Stimulated activated CD8-positive, alpha-beta memory T cell treated with anti-CD3 and anti-CD28 coated beads, Interleukin-2, amount 100 ng/mL, for 48 hours (primary cell): ENCODE results near the gene ATG101.
"Not testable (repeated sequence)": the region's sequence is repeated elsewhere in the genome, so short reads cannot be mapped to it uniquely, and the experiment has no call there.

ENCODE experiments used
- DNase-seq, 2 donors: peaks; one replicate each; pipeline ENCODE4 v3.0.0-alpha.2; 2020; ENCODE audit warnings: low read depth in 2 of 2

The ATG101 gene

GRCh38 chr12:52097045-52097666 lies 27.4 kb downstream of the ATG101 start:
- DNase-seq, result no peak

- not testable (repeated sequence) for DNase-seq
These were observed 34.8 kb downstream of the ATG101 start for GRCh38 chr12:52104431-52105089.

- peak; percentile 18 to 41 for DNase-seq
These were observed 46.7 kb downstream of the ATG101 start for GRCh38 chr12:52116222-52117125.

GRCh38 chr12:52117806-52118475 lies 48.2 kb downstream of the ATG101 start:
- DNase-seq, result not testable (repeated sequence)

- DNase-seq, result peak in 1 of 2 donors; percentile 37
These were observed 49.8 kb downstream of the ATG101 start for GRCh38 chr12:52119398-52120254.

GRCh38 chr12:52120951-52121823 lies 51.4 kb downstream of the ATG101 start:
- DNase-seq, result no peak

GRCh38 chr12:52121824-52122539 lies 52.2 kb downstream of the ATG101 start:
- DNase-seq, result peak; percentile 57

GRCh38 chr12:52122540-52122871 lies 52.7 kb downstream of the ATG101 start:
- DNase-seq, result no peak

GRCh38 chr12:52122904-52123303 lies 53.1 kb downstream of the ATG101 start:
- DNase-seq, result no peak

GRCh38 chr12:52123487-52124186 lies 53.9 kb downstream of the ATG101 start:
- DNase-seq, result no peak

- DNase-seq, result no peak
These were observed 55.7 kb downstream of the ATG101 start for GRCh38 chr12:52125476-52125900.

GRCh38 chr12:52126050-52126604 lies 56.3 kb downstream of the ATG101 start:
- no peak for DNase-seq
